Measurements from ENCODE around the gene MSMP.

Gene MSMP

GRCh38 chr9:35763803-35764202 is 9.7 kb upstream of the MSMP start:
- DNase-seq (ENCODE audit: low read depth, low spot score): no peak
- Histone ChIP-seq H3K4me3 (no peak overlapping the region), H3K27ac (no peak overlapping the region), H3K9ac (ENCODE audit: insufficient read length) (no peak overlapping the region), H3K9me3 (ENCODE audit: low read depth, low read length) (no peaks in the 10 kb centered on the region), H3K36me3 (ENCODE audit: insufficient read depth, low read length) (no peaks in the 10 kb centered on the region)
- TF ChIP-seq EZH2 (IDR thresholded peaks at IDR 0.05) (no peak), POLR2AphosphoS5 (IDR thresholded peaks at IDR 0.05; ENCODE audit: borderline replicate concordance, low read depth, low read length) (no peak), FOXP2 (optimal IDR thresholded peaks at IDR 0.05; ENCODE audit: control extremely low read depth, extremely low read length, insufficient read depth) (no peak)

- no peaks in the 10 kb centered on the region for H3K36me3 ChIP-seq (ENCODE audit: insufficient read depth, low read length)
- TF ChIP-seq FOXP2 (optimal IDR thresholded peaks at IDR 0.05; ENCODE audit: control extremely low read depth, extremely low read length, insufficient read depth) (no peak), EZH2 (IDR thresholded peaks at IDR 0.05) (no peak), POLR2AphosphoS5 (IDR thresholded peaks at IDR 0.05; ENCODE audit: borderline replicate concordance, low read depth, low read length) (no peak)
- DNase-seq (ENCODE audit: low read depth, low spot score): no peak
- H3K27ac ChIP-seq: no peak overlapping the region
- H3K4me3 ChIP-seq: no peak overlapping the region
- no peak overlapping the region for H3K9ac ChIP-seq (ENCODE audit: insufficient read length)
- no peaks in the 10 kb centered on the region for H3K9me3 ChIP-seq (ENCODE audit: low read depth, low read length)
Observed at GRCh38 chr9:35763181-35763580, 9.1 kb upstream of the MSMP start.

- no peaks in the 10 kb centered on the region for H3K36me3 ChIP-seq (ENCODE audit: insufficient read depth, low read length)
- H3K27ac ChIP-seq: no peak overlapping the region
- H3K9ac ChIP-seq (ENCODE audit: insufficient read length): no peak overlapping the region
- no peak for TF ChIP-seq FOXP2 (optimal IDR thresholded peaks at IDR 0.05; ENCODE audit: control extremely low read depth, extremely low read length, insufficient read depth)
- TF ChIP-seq POLR2AphosphoS5 (IDR thresholded peaks at IDR 0.05; ENCODE audit: borderline replicate concordance, low read depth, low read length): no peak
- TF ChIP-seq EZH2 (IDR thresholded peaks at IDR 0.05): no peak
- no peaks in the 10 kb centered on the region for H3K9me3 ChIP-seq (ENCODE audit: low read depth, low read length)
- no peak for DNase-seq (ENCODE audit: low read depth, low spot score)
- no peak overlapping the region for H3K4me3 ChIP-seq
Observed at GRCh38 chr9:35760651-35761050, 6.6 kb upstream of the MSMP start.

GRCh38 chr9:35759795-35760194 is 5.7 kb upstream of the MSMP start:
- H3K36me3 ChIP-seq (ENCODE audit: insufficient read depth, low read length): no peaks in the 10 kb centered on the region
- H3K27ac ChIP-seq: no peak overlapping the region
- no peak for DNase-seq (ENCODE audit: low read depth, low spot score)
- TF ChIP-seq FOXP2 (optimal IDR thresholded peaks at IDR 0.05; ENCODE audit: control extremely low read depth, extremely low read length, insufficient read depth) (no peak), EZH2 (IDR thresholded peaks at IDR 0.05) (no peak), POLR2AphosphoS5 (IDR thresholded peaks at IDR 0.05; ENCODE audit: borderline replicate concordance, low read depth, low read length) (no peak)
- H3K4me3 ChIP-seq: no peak overlapping the region
- H3K9ac ChIP-seq (ENCODE audit: insufficient read length): no peak overlapping the region
- H3K9me3 ChIP-seq (ENCODE audit: low read depth, low read length): no peaks in the 10 kb centered on the region

GRCh38 chr9:35758475-35759050 is 4.5 kb upstream of the MSMP start:
- TF ChIP-seq EZH2 (IDR thresholded peaks at IDR 0.05) (no peak), FOXP2 (optimal IDR thresholded peaks at IDR 0.05; ENCODE audit: control extremely low read depth, extremely low read length, insufficient read depth) (no peak), POLR2AphosphoS5 (IDR thresholded peaks at IDR 0.05; ENCODE audit: borderline replicate concordance, low read depth, low read length) (no peak)
- no peak for DNase-seq (ENCODE audit: low read depth, low spot score)
- Histone ChIP-seq H3K9me3 (ENCODE audit: low read depth, low read length) (no peaks in the 10 kb centered on the region), H3K27ac (no peak overlapping the region), H3K36me3 (ENCODE audit: insufficient read depth, low read length) (no peaks in the 10 kb centered on the region), H3K4me3 (peak overlapping the region; percentile 86; the same call in 1 of the 2 replicates), H3K9ac (ENCODE audit: insufficient read length) (no peak overlapping the region)

- no peak for DNase-seq (ENCODE audit: low read depth, low spot score)
- TF ChIP-seq FOXP2 (optimal IDR thresholded peaks at IDR 0.05; ENCODE audit: control extremely low read depth, extremely low read length, insufficient read depth): no peak
- TF ChIP-seq EZH2 (IDR thresholded peaks at IDR 0.05): no peak
- no peak for TF ChIP-seq POLR2AphosphoS5 (IDR thresholded peaks at IDR 0.05; ENCODE audit: borderline replicate concordance, low read depth, low read length)
- Histone ChIP-seq H3K9me3 (ENCODE audit: low read depth, low read length) (no peaks in the 10 kb centered on the region), H3K4me3 (peak overlapping the region; percentile 86), H3K9ac (ENCODE audit: insufficient read length) (peak overlapping the region; percentile 80), H3K27ac (no peak overlapping the region), H3K36me3 (ENCODE audit: insufficient read depth, low read length) (peaks cover 6% of the 10 kb centered on the region; the same call in 1 of the 2 replicates)
Observed at GRCh38 chr9:35757892-35758275, 3.8 kb upstream of the MSMP start.

GRCh38 chr9:35757226-35757891 is 3.3 kb upstream of the MSMP start:
- no peak for DNase-seq (ENCODE audit: low read depth, low spot score)
- Histone ChIP-seq H3K9ac (ENCODE audit: insufficient read length) (peak overlapping the region; percentile 80), H3K27ac (no peak overlapping the region), H3K9me3 (ENCODE audit: low read depth, low read length) (no peaks in the 10 kb centered on the region), H3K4me3 (peak overlapping the region; percentile 86), H3K36me3 (ENCODE audit: insufficient read depth, low read length) (peaks cover 11% of the 10 kb centered on the region; the same call in 1 of the 2 replicates)
- TF ChIP-seq POLR2AphosphoS5 (IDR thresholded peaks at IDR 0.05; ENCODE audit: borderline replicate concordance, low read depth, low read length) (no peak; the same call in 1 of the 2 replicates), FOXP2 (optimal IDR thresholded peaks at IDR 0.05; ENCODE audit: control extremely low read depth, extremely low read length, insufficient read depth) (no peak), EZH2 (IDR thresholded peaks at IDR 0.05) (no peak)

GRCh38 chr9:35756275-35757225 is 2.5 kb upstream of the MSMP start:
- Histone ChIP-seq H3K4me3 (peak overlapping the region; percentile 86), H3K36me3 (ENCODE audit: insufficient read depth, low read length) (peaks cover 14% of the 10 kb centered on the region; the same call in 1 of the 2 replicates), H3K9ac (ENCODE audit: insufficient read length) (peak overlapping the region; percentile 80), H3K9me3 (ENCODE audit: low read depth, low read length) (no peaks in the 10 kb centered on the region), H3K27ac (no peak overlapping the region)
- TF ChIP-seq FOXP2 (optimal IDR thresholded peaks at IDR 0.05; ENCODE audit: control extremely low read depth, extremely low read length, insufficient read depth) (no peak), POLR2AphosphoS5 (IDR thresholded peaks at IDR 0.05; ENCODE audit: borderline replicate concordance, low read depth, low read length) (peak; percentile 57; the same call in 1 of the 2 replicates)
- no peak for DNase-seq (ENCODE audit: low read depth, low spot score)

Measured in SK-N-MC (cell line).